GM18526 (cell line): ENCODE data around the gene CSNK2A3.

ENCODE experiments used
- POLR2A ChIP-seq: IDR thresholded peaks from 3 replicates; pipeline ENCODE4 v1.6.1; 2011; ENCODE audit not compliant: insufficient read length; ENCODE audit errors: extremely low read depth

The CSNK2A3 gene

GRCh38 chr11:11356842-11357241 lies 3.8 kb upstream of the CSNK2A3 start:
- TF ChIP-seq POLR2A: no peak

- no peak for TF ChIP-seq POLR2A
Observed at GRCh38 chr11:11351042-11351586, 1.9 kb downstream of the CSNK2A3 start.

GRCh38 chr11:11349870-11350337 lies 3.1 kb downstream of the CSNK2A3 start:
- TF ChIP-seq POLR2A: no peak

- no peak for TF ChIP-seq POLR2A
Observed at GRCh38 chr11:11349106-11349825, 3.8 kb downstream of the CSNK2A3 start.

- TF ChIP-seq POLR2A: no peak
Observed at GRCh38 chr11:11348303-11348702, 4.7 kb downstream of the CSNK2A3 start.

- TF ChIP-seq POLR2A: no peak
Observed at GRCh38 chr11:11347592-11347991, 5.5 kb downstream of the CSNK2A3 start.

GRCh38 chr11:11346303-11346702 lies 6.7 kb downstream of the CSNK2A3 start:
- TF ChIP-seq POLR2A: no peak

- no peak for TF ChIP-seq POLR2A
Observed at GRCh38 chr11:11345099-11345498, 8.0 kb downstream of the CSNK2A3 start.

GRCh38 chr11:11344045-11344444 lies 9.0 kb downstream of the CSNK2A3 start:
- TF ChIP-seq POLR2A: no peak

GRCh38 chr11:11338304-11338703 lies 14.7 kb downstream of the CSNK2A3 start:
- no peak for TF ChIP-seq POLR2A

GRCh38 chr11:11336664-11337063 lies 16.4 kb downstream of the CSNK2A3 start:
- TF ChIP-seq POLR2A: no peak

- no peak for TF ChIP-seq POLR2A
Observed at GRCh38 chr11:11335043-11335442, 18.0 kb downstream of the CSNK2A3 start.

GRCh38 chr11:11334607-11335006 lies 18.4 kb downstream of the CSNK2A3 start:
- no peak for TF ChIP-seq POLR2A

- TF ChIP-seq POLR2A: no peak
Observed at GRCh38 chr11:11332141-11332710, 20.8 kb downstream of the CSNK2A3 start.

GRCh38 chr11:11329062-11329806 lies 23.8 kb downstream of the CSNK2A3 start:
- no peak for TF ChIP-seq POLR2A

- TF ChIP-seq POLR2A: no peak
Observed at GRCh38 chr11:11324090-11324489, 29.0 kb downstream of the CSNK2A3 start.

- no peak for TF ChIP-seq POLR2A
Observed at GRCh38 chr11:11322101-11322500, 30.9 kb downstream of the CSNK2A3 start.

GRCh38 chr11:11320825-11321224 lies 32.2 kb downstream of the CSNK2A3 start:
- TF ChIP-seq POLR2A: no peak
